ENCODE data around the gene UBE2E2.

- TF ChIP-seq CTCF (optimal IDR thresholded peaks at IDR 0.05 in 1 of 3, IDR thresholded peaks at IDR 0.05 in 1 of 3, conservative IDR thresholded peaks at IDR 0.05 in 1 of 3; ENCODE audit: extremely low read depth in 1 of 3, insufficient read depth in 2 of 3, low read length in 3 of 3) (no peak), EZH2 (IDR thresholded peaks at IDR 0.05; ENCODE audit: low read length) (no peak)
These were observed 271.6 kb downstream of the UBE2E2 start for GRCh38 chr3:23474580-23475357.

All from keratinocyte (primary cell).